Lung (tissue), 12 donors: ENCODE results near the gene SNTG2. TPM values are rescaled to one million over a fixed set of nuclear protein-coding genes. Genes with fewer than 3 reads are reported as not detected.
"Not testable (repeated sequence)": the region's sequence is repeated elsewhere in the genome, so short reads cannot be mapped to it uniquely, and the experiment has no call there.

Experiments used
- ATAC-seq: fragments of 200-7000 bp; cut with Tn5 transposase; one replicate; pipeline ENCODE4 v1.9.1; 2020; ENCODE audit warnings: moderate number of reproducible peaks; ENCODE audit not compliant: insufficient read depth, low FRiP score
- DNase-seq, 3 donors: peaks; one replicate each; pipeline ENCODE4 v3.0.0-alpha.2; 2013 to 2017
- H3K27ac ChIP-seq, 2 donors: one replicate each; pipeline ENCODE4 v1.5.1; 2013; ENCODE audit warnings: mild to moderate bottlenecking in 2 of 2, moderate library complexity in 2 of 2, control low read depth in 1 of 2, inconsistent platforms in 1 of 2, low read depth in 1 of 2, low read length in 1 of 2
- H3K27me3 ChIP-seq, 3 donors: one replicate each; pipeline ENCODE4 v1.5.1; 2013; ENCODE audit warnings: low read length in 2 of 3; ENCODE audit not compliant: control insufficient read depth in 3 of 3, insufficient read depth in 3 of 3
- H3K36me3 ChIP-seq, 4 donors: one replicate each; pipeline ENCODE4 v1.5.1; 2013; ENCODE audit warnings: low read length in 4 of 4, mild to moderate bottlenecking in 1 of 4, moderate library complexity in 1 of 4; ENCODE audit not compliant: control insufficient read depth in 4 of 4, insufficient read depth in 4 of 4
- H3K4me1 ChIP-seq, 5 donors: one replicate each; pipeline ENCODE4 v1.5.1; 2013; ENCODE audit warnings: low read length in 5 of 5, mild to moderate bottlenecking in 2 of 5, moderate library complexity in 1 of 5; ENCODE audit not compliant: control insufficient read depth in 5 of 5, insufficient read depth in 5 of 5
- H3K4me3 ChIP-seq: one replicate; pipeline ENCODE4 v1.5.1; 2013; ENCODE audit warnings: mild to moderate bottlenecking, control low read depth, moderate library complexity
- H3K9ac ChIP-seq, 2 donors: one replicate each; pipeline ENCODE4 v1.5.1; 2013; ENCODE audit warnings: low read length in 2 of 2, control low read depth in 1 of 2; ENCODE audit not compliant: insufficient read depth in 1 of 2
- H3K9me3 ChIP-seq, 4 donors: one replicate each; pipeline ENCODE4 v1.5.1; 2013; ENCODE audit warnings: low read length in 3 of 4, mild to moderate bottlenecking in 1 of 4, moderate library complexity in 1 of 4; ENCODE audit not compliant: control insufficient read depth in 4 of 4, insufficient read depth in 3 of 4
- WGBS, 2 donors: extraction: QIAGEN DNeasy Blood & Tissue Kit; methylation state at CpG; one replicate each; pipeline ENCODE4 v1.1.7; 2013; 5-methylcytosine and 5-hydroxymethylcytosine counted together
- polyA plus RNA-seq, 2 donors: library from polyadenylated mRNA; stranded (reverse); fragments of 200-250 nt; gene quantifications; one replicate each; pipeline ENCODE4 v1.2.1, GENCODE V29; 2013
- total RNA-seq, 2 donors: library from RNA; depleted of rRNA in 1 of 2; stranded (reverse); fragments of >200 nt in 1 of 2; gene quantifications; one replicate each; pipeline ENCODE4 v1.2.1, GENCODE V29; 2014 to 2021
- TF ChIP-seq, protein P1 (sequence below): IDR thresholded peaks from 2 replicates; pipeline ENCODE4 v1.5.1; 2012; ENCODE audit warnings: mild to moderate bottlenecking; ENCODE audit errors: control extremely low read depth, extremely low read depth
- donor health status: control.
- donor health status: control.
- donor health status: Bipolar disorder and iron deficiency.
- donor health status: healthy.
- donor health status: DM: yes; HTN: yes; CAD: no.

Gene SNTG2
- total and polyA plus RNA-seq, 4 donors: 0.31 to 1.8 (median 1.2) TPM

- Histone ChIP-seq H3K27me3 (no peaks in the 10 kb centered on the region), H3K9ac (no peak within 1 kb of the TSS), H3K4me3 (no peak within 1 kb of the TSS), H3K27ac (no peak within 1 kb of the TSS), H3K9me3 (no peaks in the 10 kb centered on the region), H3K36me3 (no peaks in the 10 kb centered on the region), H3K4me1 (no peaks in the 10 kb centered on the region)
- WGBS, 2 donors: 89% methylated on average over 15 of the region's 15 CpGs
- TF ChIP-seq, protein P1, sequence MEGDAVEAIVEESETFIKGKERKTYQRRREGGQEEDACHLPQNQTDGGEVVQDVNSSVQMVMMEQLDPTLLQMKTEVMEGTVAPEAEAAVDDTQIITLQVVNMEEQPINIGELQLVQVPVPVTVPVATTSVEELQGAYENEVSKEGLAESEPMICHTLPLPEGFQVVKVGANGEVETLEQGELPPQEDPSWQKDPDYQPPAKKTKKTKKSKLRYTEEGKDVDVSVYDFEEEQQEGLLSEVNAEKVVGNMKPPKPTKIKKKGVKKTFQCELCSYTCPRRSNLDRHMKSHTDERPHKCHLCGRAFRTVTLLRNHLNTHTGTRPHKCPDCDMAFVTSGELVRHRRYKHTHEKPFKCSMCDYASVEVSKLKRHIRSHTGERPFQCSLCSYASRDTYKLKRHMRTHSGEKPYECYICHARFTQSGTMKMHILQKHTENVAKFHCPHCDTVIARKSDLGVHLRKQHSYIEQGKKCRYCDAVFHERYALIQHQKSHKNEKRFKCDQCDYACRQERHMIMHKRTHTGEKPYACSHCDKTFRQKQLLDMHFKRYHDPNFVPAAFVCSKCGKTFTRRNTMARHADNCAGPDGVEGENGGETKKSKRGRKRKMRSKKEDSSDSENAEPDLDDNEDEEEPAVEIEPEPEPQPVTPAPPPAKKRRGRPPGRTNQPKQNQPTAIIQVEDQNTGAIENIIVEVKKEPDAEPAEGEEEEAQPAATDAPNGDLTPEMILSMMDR: no peak
- DNase-seq: no peak
- no peak for ATAC-seq
Observed at GRCh38 chr2:1413156-1413710, 462.6 kb downstream of the SNTG2 start, which contains the start of gene TPO. TSS of gene TPO (plus strand) at chr2:1413463. CDS start at chr2:1414409, 946 bp downstream.

DNA sequence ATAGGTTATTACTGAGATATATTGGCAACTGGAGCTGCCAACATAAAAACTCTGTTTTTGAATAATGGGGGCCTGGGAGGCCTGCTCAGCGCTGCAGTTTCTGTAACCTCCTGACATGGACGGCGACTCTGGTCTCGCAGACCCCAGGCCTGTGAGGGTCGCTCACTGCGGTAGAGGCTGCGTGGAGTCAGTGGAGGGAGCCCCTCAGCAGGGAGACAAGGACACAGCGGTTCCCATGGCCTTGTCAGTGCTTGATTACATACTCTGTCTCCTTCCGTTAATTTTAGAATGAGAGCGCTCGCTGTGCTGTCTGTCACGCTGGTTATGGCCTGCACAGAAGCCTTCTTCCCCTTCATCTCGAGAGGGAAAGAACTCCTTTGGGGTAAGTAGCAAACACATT, 463.5 kb downstream of the SNTG2 start:
- H3K36me3 ChIP-seq: no peaks in the 10 kb centered on the region
- DNase-seq: no peak
- no peak for ATAC-seq
- no peaks in the 10 kb centered on the region for H3K9me3 ChIP-seq
- no peak overlapping the region for H3K27ac ChIP-seq
- H3K4me3 ChIP-seq: no peak overlapping the region
- WGBS, 2 donors: 84 to 88% methylated on average over 13 of the region's 13 CpGs
- H3K27me3 ChIP-seq: no peaks in the 10 kb centered on the region
- H3K9ac ChIP-seq: no peak overlapping the region
- TF ChIP-seq, protein P1: no peak
- H3K4me1 ChIP-seq: no peaks in the 10 kb centered on the region

DNA sequence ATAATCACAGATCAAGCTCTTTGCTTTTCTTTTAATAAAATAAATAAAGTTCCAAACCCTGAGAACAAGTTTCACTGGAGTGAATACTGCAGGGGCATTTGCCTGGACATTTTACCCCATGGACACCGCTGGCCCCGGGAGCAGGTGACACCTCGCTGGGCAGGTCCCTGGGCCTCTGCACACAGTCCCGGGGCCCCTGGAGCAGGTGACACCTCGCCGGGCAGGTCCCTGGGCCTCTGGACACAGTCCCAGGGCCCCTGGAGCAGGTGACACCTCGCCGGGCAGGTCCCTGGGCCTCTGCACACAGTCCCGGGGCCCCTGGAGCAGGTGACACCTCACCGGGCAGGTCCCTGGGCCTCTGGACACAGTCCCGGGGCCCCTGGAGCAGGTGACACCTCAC, 464.3 kb downstream of the SNTG2 start:
- DNase-seq, H3K9ac ChIP-seq, H3K9me3 ChIP-seq, H3K27me3 ChIP-seq, ATAC-seq, H3K4me1 ChIP-seq, H3K4me3 ChIP-seq, H3K36me3 ChIP-seq, H3K27ac ChIP-seq: not testable (repeated sequence)
- 83 to 86% methylated on average over 11 of the region's 11 CpGs for WGBS, 2 donors

GRCh38 chr2:1415501-1415900, 464.9 kb downstream of the SNTG2 start:
- DNase-seq: no peak
- Histone ChIP-seq H3K27ac (no peak overlapping the region), H3K9me3 (no peaks in the 10 kb centered on the region), H3K4me1 (no peaks in the 10 kb centered on the region), H3K9ac (no peak overlapping the region), H3K27me3 (no peaks in the 10 kb centered on the region), H3K4me3 (no peak overlapping the region), H3K36me3 (no peaks in the 10 kb centered on the region)
- no peak for ATAC-seq
- WGBS, 2 donors: 83 to 88% methylated on average over 5 to 6 of the region's 6 CpGs
- TF ChIP-seq, protein P1: no peak
